ENCODE measurements around the gene XPO6. TPM values are rescaled to one million over a fixed set of nuclear protein-coding genes. Genes with fewer than 3 reads are reported as not detected.

The XPO6 gene
- total RNA-seq, 1 experiment from 2014 or later = 112 TPM

DNA sequence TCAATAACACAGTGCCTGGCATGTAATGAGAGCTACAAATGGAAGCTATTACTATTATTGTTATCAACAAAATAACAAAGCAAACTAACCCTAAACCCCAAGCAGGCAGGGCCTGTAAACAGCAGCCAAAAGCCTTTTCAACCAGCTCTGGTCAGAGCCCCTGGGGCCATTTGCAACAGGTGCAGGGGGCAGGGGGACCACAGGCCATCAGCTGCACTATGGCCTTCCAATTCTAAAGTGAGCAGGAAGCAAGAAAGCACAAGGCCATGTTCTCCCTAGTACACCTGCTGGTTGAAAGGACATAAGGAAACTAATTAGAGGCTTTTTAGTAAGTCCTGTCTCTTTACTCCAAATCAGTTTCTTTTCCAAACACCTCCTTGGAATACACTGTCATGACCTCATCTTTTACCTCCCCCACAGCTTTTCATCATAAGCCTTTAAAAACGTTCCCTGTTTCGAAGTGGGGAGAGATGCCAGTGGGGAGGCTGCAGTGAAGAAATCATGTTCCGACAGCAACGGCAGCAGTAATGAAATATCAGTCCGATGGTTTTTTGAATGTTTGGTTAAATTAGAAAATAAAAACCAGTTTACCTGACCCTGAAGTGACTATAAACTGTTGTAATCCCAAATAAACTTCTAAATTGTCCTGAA is 79.9 kb downstream of the XPO6 start:
- no peak overlapping the region for H3K4me3 Mint-ChIP-seq (ENCODE audit: unreplicated experiment)
- no peaks in the 10 kb centered on the region for H3K4me1 Mint-ChIP-seq (ENCODE audit: low read depth, unreplicated experiment)
- intact Hi-C loops (cut with micrococcal nuclease; ENCODE audit: unreplicated experiment) = no loop called here
- Histone ChIP-seq H3K4me1 (no peaks in the 10 kb centered on the region), H3K4me3 (ENCODE audit: low read depth, low read length) (no peak overlapping the region), H3K36me3 (ENCODE audit: control insufficient read depth, insufficient read depth, low read length) (no peaks in the 10 kb centered on the region; the same call in 1 of the 2 replicates), H3K9me3 (no peaks in the 10 kb centered on the region), H3K27me3 (replicated peaks; ENCODE audit: control insufficient read depth, insufficient read depth, low read length) (no peaks in the 10 kb centered on the region)
- peaks cover 80% of the 10 kb centered on the region for H3K36me3 Mint-ChIP-seq (ENCODE audit: insufficient read depth, unreplicated experiment)
- no peak for TF ChIP-seq CTCF (IDR thresholded peaks at IDR 0.05; ENCODE audit: insufficient read depth in 1 of 2, low read depth in 1 of 2, low read length in 1 of 2, severe bottlenecking in 1 of 2, unreplicated experiment in 1 of 2)
- no peaks in the 10 kb centered on the region for H3K27me3 Mint-ChIP-seq (ENCODE audit: insufficient read depth, unreplicated experiment)
- BruUV-seq (replicated peaks) = no TSS peak
- ChIA-PET POLR2A (no interaction called here), CTCF (no interaction called here)
- no peaks in the 10 kb centered on the region for H3K9me3 Mint-ChIP-seq (ENCODE audit: unreplicated experiment)
- no peak for DNase-seq
- no peak overlapping the region for H3K27ac Mint-ChIP-seq (ENCODE audit: unreplicated experiment)

- no peaks in the 10 kb centered on the region for H3K9me3 Mint-ChIP-seq (ENCODE audit: unreplicated experiment)
- Histone ChIP-seq H3K4me1 (no peaks in the 10 kb centered on the region), H3K36me3 (ENCODE audit: control insufficient read depth, insufficient read depth, low read length) (no peaks in the 10 kb centered on the region; the same call in 1 of the 2 replicates), H3K27me3 (replicated peaks; ENCODE audit: control insufficient read depth, insufficient read depth, low read length) (no peaks in the 10 kb centered on the region), H3K4me3 (ENCODE audit: low read depth, low read length) (no peak overlapping the region), H3K9me3 (no peaks in the 10 kb centered on the region)
- no peaks in the 10 kb centered on the region for H3K4me1 Mint-ChIP-seq (ENCODE audit: low read depth, unreplicated experiment)
- DNase-seq = no peak
- ChIA-PET POLR2A (no interaction called here), CTCF (no interaction called here)
- H3K27me3 Mint-ChIP-seq (ENCODE audit: insufficient read depth, unreplicated experiment) = no peaks in the 10 kb centered on the region
- no TSS peak for BruUV-seq (replicated peaks)
- H3K4me3 Mint-ChIP-seq (ENCODE audit: unreplicated experiment) = no peak overlapping the region
- intact Hi-C loops (cut with micrococcal nuclease; ENCODE audit: unreplicated experiment) = no loop called here
- H3K36me3 Mint-ChIP-seq (ENCODE audit: insufficient read depth, unreplicated experiment) = peaks cover 73% of the 10 kb centered on the region
- no peak for TF ChIP-seq CTCF (IDR thresholded peaks at IDR 0.05; ENCODE audit: insufficient read depth in 1 of 2, low read depth in 1 of 2, low read length in 1 of 2, severe bottlenecking in 1 of 2, unreplicated experiment in 1 of 2)
- no peak overlapping the region for H3K27ac Mint-ChIP-seq (ENCODE audit: unreplicated experiment)
These were observed 80.6 kb downstream of the XPO6 start for GRCh38 chr16:28131181-28131580.

GRCh38 chr16:28130099-28131088 is 81.4 kb downstream of the XPO6 start:
- intact Hi-C loops (cut with micrococcal nuclease; ENCODE audit: unreplicated experiment) = no loop called here
- TF ChIP-seq CTCF (IDR thresholded peaks at IDR 0.05; ENCODE audit: insufficient read depth in 1 of 2, low read depth in 1 of 2, low read length in 1 of 2, severe bottlenecking in 1 of 2, unreplicated experiment in 1 of 2) = no peak
- H3K4me3 Mint-ChIP-seq (ENCODE audit: unreplicated experiment) = no peak overlapping the region
- H3K4me1 ChIP-seq = no peaks in the 10 kb centered on the region
- H3K9me3 ChIP-seq = no peaks in the 10 kb centered on the region
- H3K27me3 ChIP-seq (replicated peaks; ENCODE audit: control insufficient read depth, insufficient read depth, low read length) = no peaks in the 10 kb centered on the region
- H3K4me3 ChIP-seq (ENCODE audit: low read depth, low read length) = no peak overlapping the region
- BruUV-seq (replicated peaks) = no TSS peak
- CTCF ChIA-PET = no interaction called here
- H3K27me3 Mint-ChIP-seq (ENCODE audit: insufficient read depth, unreplicated experiment) = no peaks in the 10 kb centered on the region
- POLR2A ChIA-PET = no interaction called here
- H3K27ac Mint-ChIP-seq (ENCODE audit: unreplicated experiment) = peak overlapping the region; percentile 28
- H3K36me3 Mint-ChIP-seq (ENCODE audit: insufficient read depth, unreplicated experiment) = peaks cover 71% of the 10 kb centered on the region
- no peaks in the 10 kb centered on the region; the same call in none of the 2 replicates for H3K36me3 ChIP-seq (ENCODE audit: control insufficient read depth, insufficient read depth, low read length)
- no peaks in the 10 kb centered on the region for H3K4me1 Mint-ChIP-seq (ENCODE audit: low read depth, unreplicated experiment)
- no peaks in the 10 kb centered on the region for H3K9me3 Mint-ChIP-seq (ENCODE audit: unreplicated experiment)
- DNase-seq = no peak

Data from Caco-2 (cell line).